ENCODE results near the gene CTNNA3. TPM values are rescaled to one million over a fixed set of nuclear protein-coding genes. Genes with fewer than 3 reads are reported as not detected.

Gene CTNNA3
- total RNA-seq, 1 experiment from 2014 or later, result 0.32 TPM

GRCh38 chr10:66368146-66368545, 1327.8 kb downstream of the CTNNA3 start:
- H3K27me3 ChIP-seq (ENCODE audit: insufficient read depth, low read length), result no peaks in the 10 kb centered on the region
- no peak overlapping the region for H3K4me3 ChIP-seq (replicated peaks in 1 of 2; ENCODE audit: low read depth in 1 of 2, low read length in 2 of 2)
- H3K9me3 ChIP-seq (ENCODE audit: control insufficient read depth in 1 of 2, insufficient read depth in 1 of 2, low read depth in 1 of 2, low read length in 2 of 2), result no peaks in the 10 kb centered on the region
- H3K36me3 ChIP-seq (ENCODE audit: control insufficient read depth in 1 of 2, insufficient read depth in 2 of 2, low read length in 2 of 2), result no peaks in the 10 kb centered on the region
- no TSS peak for BruUV-seq (replicated peaks)
- ChIA-PET CTCF (no interaction called here), RAD21 (ENCODE audit: low non-redundant PET in 1 of 2, low total read pairs in 2 of 2, uncharacterized antibody in 2 of 2, unreplicated experiment in 2 of 2) (no interaction called here), POLR2A (no interaction called here)
- no peak overlapping the region for H3K4me2 ChIP-seq (ENCODE audit: low read length)
- no peaks in the 10 kb centered on the region for H4K20me1 ChIP-seq (ENCODE audit: insufficient read depth)
- H3K9ac ChIP-seq (ENCODE audit: low read length), result no peak overlapping the region
- H3K4me1 ChIP-seq (ENCODE audit: control insufficient read depth in 1 of 2, insufficient read depth in 2 of 2, low read length in 2 of 2), result no peaks in the 10 kb centered on the region
- no peak for ATAC-seq
- no peaks in the 10 kb centered on the region for H3K9me2 ChIP-seq (ENCODE audit: insufficient read depth)
- no peak for DNase-seq (ENCODE audit: low read depth, low spot score)
- no peak overlapping the region for H3K27ac ChIP-seq (ENCODE audit: low read depth, low read length)
- no peaks in the 10 kb centered on the region for H3K79me2 ChIP-seq (ENCODE audit: insufficient read depth, low read length)
- no peak overlapping the region for H2AFZ ChIP-seq (ENCODE audit: low read depth, low read length, poor library complexity, severe bottlenecking)
- intact Hi-C loops (cut with micrococcal nuclease), result no loop called here
- TF ChIP-seq SIN3A (IDR thresholded peaks at IDR 0.05; ENCODE audit: low read depth) (no peak), EGR1 (IDR thresholded peaks at IDR 0.05; ENCODE audit: low read depth) (no peak), JUND (IDR thresholded peaks at IDR 0.05) (no peak), ZNF274 (IDR thresholded peaks at IDR 0.05; ENCODE audit: low read depth, low read length) (no peak), ZBTB33 (IDR thresholded peaks at IDR 0.05; ENCODE audit: extremely low read depth, insufficient replicate concordance, low read length) (no peak), ZFX (IDR thresholded peaks at IDR 0.05) (no peak), POLR2A (IDR thresholded peaks at IDR 0.05; ENCODE audit: borderline replicate concordance, extremely low read depth, insufficient read depth, insufficient read length) (no peak), ELF1 (IDR thresholded peaks at IDR 0.05; ENCODE audit: borderline replicate concordance, low read depth) (no peak), RAD21 (IDR thresholded peaks at IDR 0.05; ENCODE audit: low read depth) (no peak), MAX (IDR thresholded peaks at IDR 0.05) (no peak)

- RAD21 ChIA-PET (ENCODE audit: low non-redundant PET in 1 of 2, low total read pairs in 2 of 2, uncharacterized antibody in 2 of 2, unreplicated experiment in 2 of 2), result no interaction called here
- DNase-seq (ENCODE audit: low read depth, low spot score), result no peak
Observed at GRCh38 chr10:66366163-66366562, 1329.8 kb downstream of the CTNNA3 start.

More at GRCh38 chr10:66366163-66366562, 1329.8 kb downstream of the CTNNA3 start:
- intact Hi-C loops (cut with micrococcal nuclease), result no loop called here
- no TSS peak for BruUV-seq (replicated peaks)
- H3K4me1 ChIP-seq (ENCODE audit: control insufficient read depth in 1 of 2, insufficient read depth in 2 of 2, low read length in 2 of 2), result no peaks in the 10 kb centered on the region
- H3K36me3 ChIP-seq (ENCODE audit: control insufficient read depth in 1 of 2, insufficient read depth in 2 of 2, low read length in 2 of 2), result no peaks in the 10 kb centered on the region
- no peaks in the 10 kb centered on the region for H3K9me3 ChIP-seq (ENCODE audit: control insufficient read depth in 1 of 2, insufficient read depth in 1 of 2, low read depth in 1 of 2, low read length in 2 of 2)
- H3K9me2 ChIP-seq (ENCODE audit: insufficient read depth), result no peaks in the 10 kb centered on the region
- H3K79me2 ChIP-seq (ENCODE audit: insufficient read depth, low read length), result no peaks in the 10 kb centered on the region
- H3K27ac ChIP-seq (ENCODE audit: low read depth, low read length), result no peak overlapping the region
- TF ChIP-seq CEBPB (IDR thresholded peaks at IDR 0.05; ENCODE audit: low read depth) (no peak), POLR2A (IDR thresholded peaks at IDR 0.05; ENCODE audit: borderline replicate concordance, extremely low read depth, insufficient read depth, insufficient read length) (no peak), EZH2 (IDR thresholded peaks at IDR 0.05) (no peak), MAX (IDR thresholded peaks at IDR 0.05) (no peak), RAD21 (IDR thresholded peaks at IDR 0.05; ENCODE audit: low read depth) (no peak), SP1 (IDR thresholded peaks at IDR 0.05; ENCODE audit: low read depth) (no peak)
- ChIA-PET POLR2A (no interaction called here), CTCF (no interaction called here)
- no peaks in the 10 kb centered on the region for H4K20me1 ChIP-seq (ENCODE audit: insufficient read depth)
- no peak overlapping the region for H3K9ac ChIP-seq (ENCODE audit: low read length)
- H3K27me3 ChIP-seq (ENCODE audit: insufficient read depth, low read length), result no peaks in the 10 kb centered on the region
- no peak overlapping the region for H2AFZ ChIP-seq (ENCODE audit: low read depth, low read length, poor library complexity, severe bottlenecking)
- ATAC-seq, result no peak
- no peak overlapping the region for H3K4me2 ChIP-seq (ENCODE audit: low read length)
- no peak overlapping the region for H3K4me3 ChIP-seq (replicated peaks in 1 of 2; ENCODE audit: low read depth in 1 of 2, low read length in 2 of 2)
